Activated T-helper 2 cell treated with anti-CD3 and anti-CD28 coated beads, Interferon-gamma antibody, Interleukin-2, Interleukin-4, amounts not matched to agents 10 μg/mL and 5 μg/mL and 100 μg/mL, durations not matched to agents 14 hours and 24 hours and 36 hours (primary cell): ENCODE data around the gene MRPS15. TPM values are rescaled to one million over a fixed set of nuclear protein-coding genes. Genes with fewer than 3 reads are reported as not detected.
"Not testable (repeated sequence)": the region's sequence is repeated elsewhere in the genome, so short reads cannot be mapped to it uniquely, and the experiment has no call there.

ENCODE experiments used
- DNase-seq: peaks from one replicate; pipeline ENCODE4 v3.0.0; 2021; ENCODE audit warnings: low spot score
- H3K27ac Mint-ChIP-seq: one replicate; pipeline ENCODE4 v1.8.0; 2021; ENCODE audit warnings: mixed read lengths
- H3K27me3 Mint-ChIP-seq: one replicate; pipeline ENCODE4 v1.8.0; 2021; ENCODE audit warnings: low read depth, mixed read lengths
- H3K36me3 Mint-ChIP-seq: one replicate; pipeline ENCODE4 v1.8.0; 2021; ENCODE audit warnings: low read depth, mixed read lengths
- H3K4me1 Mint-ChIP-seq: one replicate; pipeline ENCODE4 v1.8.0; 2021; ENCODE audit warnings: low read depth, mixed read lengths
- H3K4me3 Mint-ChIP-seq: one replicate; pipeline ENCODE4 v1.8.0; 2021; ENCODE audit warnings: low read depth, mild to moderate bottlenecking, moderate library complexity, mixed read lengths
- H3K9me3 Mint-ChIP-seq: one replicate; pipeline ENCODE4 v1.8.0; 2021; ENCODE audit warnings: mixed read lengths
- intact Hi-C: fragments of 100-400 bp; cut with micrococcal nuclease; formaldehyde crosslinking; loops from one replicate; pipeline ENCODE4 v1.15.1; 2023
- total RNA-seq: library from RNA; stranded (reverse); gene quantifications from 2 replicates; pipeline ENCODE4 v1.2.3, GENCODE V29; 2022

Gene MRPS15
- total RNA-seq, 1 donor from 2014 or later = 117 TPM

- Mint-ChIP-seq H3K9me3 (no peaks in the 10 kb centered on the region), H3K27ac (no peak overlapping the region), H3K4me3 (no peak overlapping the region), H3K27me3 (peaks cover 18% of the 10 kb centered on the region), H3K4me1 (no peaks in the 10 kb centered on the region), H3K36me3 (no peaks in the 10 kb centered on the region)
- DNase-seq = no peak
- intact Hi-C loops = no loop called here
Measured at GRCh38 chr1:36494971-36495370, 30.8 kb upstream of the MRPS15 start.

- Mint-ChIP-seq H3K4me1 (no peaks in the 10 kb centered on the region), H3K9me3 (no peaks in the 10 kb centered on the region), H3K36me3 (no peaks in the 10 kb centered on the region), H3K4me3 (no peak overlapping the region), H3K27ac (no peak overlapping the region), H3K27me3 (peaks cover 18% of the 10 kb centered on the region)
- no peak for DNase-seq
- intact Hi-C loops = no loop called here
Measured at GRCh38 chr1:36493524-36493923, 29.3 kb upstream of the MRPS15 start.

DNA sequence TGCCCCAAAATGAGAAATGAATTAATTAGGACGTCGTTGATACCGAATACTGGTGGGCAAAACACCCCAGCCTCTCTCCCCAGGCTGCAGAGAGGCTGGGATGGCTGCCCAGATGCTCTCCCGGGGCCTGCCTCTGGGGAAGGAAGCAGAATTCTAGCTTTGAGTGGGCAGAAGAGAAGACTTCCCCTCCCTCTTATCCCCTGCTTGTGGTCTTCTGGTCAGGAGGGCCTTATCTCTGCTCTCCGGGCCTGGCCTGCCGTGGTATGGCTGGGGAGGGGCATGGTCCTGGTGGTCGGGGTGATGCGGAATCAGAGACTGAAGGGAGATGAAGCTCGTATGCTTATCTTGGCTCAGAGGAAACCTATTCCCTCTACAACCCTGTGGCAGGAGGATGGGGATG, 28.3 kb upstream of the MRPS15 start:
- H3K27me3 Mint-ChIP-seq = peaks cover 12% of the 10 kb centered on the region
- no peak overlapping the region for H3K4me3 Mint-ChIP-seq

GRCh38 chr1:36489258-36490051, 25.3 kb upstream of the MRPS15 start:
- H3K27ac Mint-ChIP-seq, H3K4me1 Mint-ChIP-seq, H3K36me3 Mint-ChIP-seq, H3K4me3 Mint-ChIP-seq, H3K9me3 Mint-ChIP-seq, intact Hi-C loops, H3K27me3 Mint-ChIP-seq, DNase-seq: not testable (repeated sequence)

More for the DNA sequence above, 28.3 kb upstream of the MRPS15 start:
- no peaks in the 10 kb centered on the region for H3K36me3 Mint-ChIP-seq
- no peaks in the 10 kb centered on the region for H3K4me1 Mint-ChIP-seq
- no peak for DNase-seq
- H3K9me3 Mint-ChIP-seq = no peaks in the 10 kb centered on the region
- H3K27ac Mint-ChIP-seq = no peak overlapping the region
- intact Hi-C loops = no loop called here

DNA sequence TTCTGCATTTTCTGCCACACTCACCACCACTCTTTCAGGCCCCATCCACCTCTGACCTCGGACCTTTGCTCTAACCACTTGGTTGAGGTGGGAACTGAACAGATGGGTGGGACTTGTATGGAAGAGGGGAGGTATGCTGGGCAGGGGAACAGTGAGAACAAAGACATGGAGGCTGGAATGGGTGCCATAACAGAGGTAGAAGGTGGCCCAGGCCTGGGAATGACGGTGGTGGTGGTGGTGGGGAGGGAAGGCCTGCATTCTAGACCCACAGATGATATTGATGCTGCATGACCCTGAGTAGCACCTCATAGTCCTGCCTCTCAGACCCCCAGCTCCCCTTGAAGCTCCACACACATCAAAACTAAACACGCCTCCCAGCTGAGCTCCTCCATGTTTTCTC, 23.7 kb upstream of the MRPS15 start:
- no peak overlapping the region for H3K4me3 Mint-ChIP-seq
- H3K4me1 Mint-ChIP-seq = no peaks in the 10 kb centered on the region
- no peaks in the 10 kb centered on the region for H3K9me3 Mint-ChIP-seq
- no peaks in the 10 kb centered on the region for H3K36me3 Mint-ChIP-seq
- peaks cover 3% of the 10 kb centered on the region for H3K27me3 Mint-ChIP-seq
- intact Hi-C loops = no loop called here
- no peak overlapping the region for H3K27ac Mint-ChIP-seq
- no peak for DNase-seq

- H3K4me3 Mint-ChIP-seq, DNase-seq, H3K36me3 Mint-ChIP-seq, H3K9me3 Mint-ChIP-seq, H3K27me3 Mint-ChIP-seq, intact Hi-C loops, H3K4me1 Mint-ChIP-seq, H3K27ac Mint-ChIP-seq: not testable (repeated sequence)
Measured at GRCh38 chr1:36487336-36487725, 23.1 kb upstream of the MRPS15 start.

GRCh38 chr1:36486439-36487335, 22.5 kb upstream of the MRPS15 start:
- no peaks in the 10 kb centered on the region for H3K9me3 Mint-ChIP-seq

DNA sequence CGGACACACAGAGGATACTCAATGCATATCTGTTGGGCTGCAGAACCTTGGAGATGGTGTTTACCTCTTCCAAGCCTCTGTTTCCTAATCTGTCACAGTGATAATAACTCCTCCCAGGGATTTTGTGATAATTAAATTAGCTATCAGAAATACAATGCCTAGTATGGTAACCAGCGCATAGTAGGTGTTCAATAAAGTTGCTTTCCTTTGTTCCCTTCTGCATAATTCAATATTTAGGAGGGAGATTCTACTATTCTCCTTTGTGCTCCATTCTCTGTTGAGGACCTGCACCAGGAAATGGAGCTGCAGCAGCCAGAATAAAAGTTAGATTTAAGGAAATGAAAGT, 21.9 kb upstream of the MRPS15 start:
- Mint-ChIP-seq H3K27me3 (no peaks in the 10 kb centered on the region), H3K4me1 (peaks cover 9% of the 10 kb centered on the region), H3K9me3 (no peaks in the 10 kb centered on the region), H3K4me3 (no peak overlapping the region), H3K27ac (no peak overlapping the region), H3K36me3 (no peaks in the 10 kb centered on the region)
- intact Hi-C loops = no loop called here
- DNase-seq = no peak

More at GRCh38 chr1:36486439-36487335, 22.5 kb upstream of the MRPS15 start:
- H3K4me1 Mint-ChIP-seq = peaks cover 8% of the 10 kb centered on the region
- no peaks in the 10 kb centered on the region for H3K27me3 Mint-ChIP-seq
- H3K27ac Mint-ChIP-seq = no peak overlapping the region
- no peak for DNase-seq
- no peak overlapping the region for H3K4me3 Mint-ChIP-seq
- intact Hi-C loops = no loop called here
- no peaks in the 10 kb centered on the region for H3K36me3 Mint-ChIP-seq

GRCh38 chr1:36484099-36484498, 19.9 kb upstream of the MRPS15 start:
- Mint-ChIP-seq H3K27ac (no peak overlapping the region), H3K27me3 (peaks cover 5% of the 10 kb centered on the region), H3K36me3 (no peaks in the 10 kb centered on the region), H3K9me3 (no peaks in the 10 kb centered on the region), H3K4me3 (no peak overlapping the region), H3K4me1 (peaks cover 15% of the 10 kb centered on the region)
- DNase-seq = no peak
- intact Hi-C loops = no loop called here

GRCh38 chr1:36482724-36483388, 18.7 kb upstream of the MRPS15 start, which contains the start of gene CSF3R:
CSF3R (minus strand) TSS chr1:36482913; CDS start chr1:36479496, 3,417 bp downstream.
- Mint-ChIP-seq H3K27ac (peak within 1 kb of the TSS; percentile 44), H3K4me1 (peaks cover 15% of the 10 kb centered on the region), H3K4me3 (peak within 1 kb of the TSS; percentile 60), H3K9me3 (no peaks in the 10 kb centered on the region), H3K27me3 (peaks cover 5% of the 10 kb centered on the region), H3K36me3 (no peaks in the 10 kb centered on the region)
- DNase-seq = no peak
- intact Hi-C loops = no loop called here

GRCh38 chr1:36481771-36482723, 17.9 kb upstream of the MRPS15 start:
- Mint-ChIP-seq H3K4me3 (peak overlapping the region; percentile 60), H3K4me1 (peaks cover 15% of the 10 kb centered on the region), H3K27ac (peak overlapping the region; percentile 44), H3K9me3 (no peaks in the 10 kb centered on the region), H3K36me3 (no peaks in the 10 kb centered on the region), H3K27me3 (peaks cover 5% of the 10 kb centered on the region)
- intact Hi-C loops = no loop called here
- DNase-seq = no peak

DNA sequence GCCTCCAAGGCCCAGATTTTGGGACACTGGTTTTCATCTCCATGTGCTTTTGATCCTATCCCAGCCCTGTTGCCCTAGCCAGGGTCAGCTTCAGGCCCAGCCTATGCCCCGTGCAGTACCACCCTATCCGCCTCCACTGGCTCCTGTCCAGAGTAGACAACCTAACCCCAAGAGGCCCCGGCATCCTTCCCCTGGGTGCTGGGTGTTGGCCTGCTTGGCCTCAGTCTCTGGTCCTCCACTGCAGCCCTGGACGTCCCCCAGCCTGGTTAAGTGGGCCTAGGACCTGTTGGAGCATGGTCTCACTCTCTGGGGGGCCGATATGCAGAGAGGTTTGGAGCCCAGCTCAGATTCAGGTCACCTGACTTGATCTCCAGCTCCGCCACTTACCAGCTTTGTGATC, 16.9 kb upstream of the MRPS15 start:
- Mint-ChIP-seq H3K27me3 (peaks cover 5% of the 10 kb centered on the region), H3K4me3 (no peak overlapping the region), H3K36me3 (no peaks in the 10 kb centered on the region), H3K27ac (no peak overlapping the region), H3K4me1 (peaks cover 15% of the 10 kb centered on the region), H3K9me3 (no peaks in the 10 kb centered on the region)
- intact Hi-C loops = no loop called here
- no peak for DNase-seq
